ENCODE measurements around the gene TBC1D14.

Gene TBC1D14

DNA sequence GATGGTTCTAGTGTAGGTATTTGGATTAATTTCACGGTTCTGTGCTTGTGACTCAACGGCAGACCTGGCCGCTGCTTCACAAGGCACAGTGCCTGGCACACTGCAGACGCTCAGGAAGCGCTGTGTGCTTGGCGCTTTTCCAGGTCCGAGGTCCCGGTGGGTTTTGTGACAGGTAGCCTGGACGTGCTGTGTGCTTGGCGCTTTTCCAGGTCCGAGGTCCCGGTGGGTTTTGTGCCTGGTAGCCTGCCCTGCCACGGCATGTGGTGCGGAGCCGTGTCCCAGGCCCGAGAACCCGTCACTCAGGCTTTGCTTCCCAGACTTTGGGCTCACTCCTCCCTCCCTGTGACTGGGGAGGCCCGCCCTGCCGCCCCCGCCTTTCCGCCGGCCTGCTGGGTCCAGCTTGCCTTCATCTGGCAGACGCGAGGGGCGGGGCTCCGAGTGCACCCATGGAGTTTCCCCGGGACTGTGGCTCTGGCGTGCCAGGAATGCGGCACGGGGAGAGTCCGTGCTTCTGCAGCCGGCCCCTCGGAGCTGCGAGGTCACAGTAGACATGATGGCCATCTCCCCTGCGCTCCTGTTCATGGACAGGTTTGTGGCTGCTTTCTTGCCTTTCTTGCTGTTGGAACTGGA, 44.2 kb downstream of the TBC1D14 start:
- DNase-seq (ENCODE audit: low spot score) = no peak

DNA sequence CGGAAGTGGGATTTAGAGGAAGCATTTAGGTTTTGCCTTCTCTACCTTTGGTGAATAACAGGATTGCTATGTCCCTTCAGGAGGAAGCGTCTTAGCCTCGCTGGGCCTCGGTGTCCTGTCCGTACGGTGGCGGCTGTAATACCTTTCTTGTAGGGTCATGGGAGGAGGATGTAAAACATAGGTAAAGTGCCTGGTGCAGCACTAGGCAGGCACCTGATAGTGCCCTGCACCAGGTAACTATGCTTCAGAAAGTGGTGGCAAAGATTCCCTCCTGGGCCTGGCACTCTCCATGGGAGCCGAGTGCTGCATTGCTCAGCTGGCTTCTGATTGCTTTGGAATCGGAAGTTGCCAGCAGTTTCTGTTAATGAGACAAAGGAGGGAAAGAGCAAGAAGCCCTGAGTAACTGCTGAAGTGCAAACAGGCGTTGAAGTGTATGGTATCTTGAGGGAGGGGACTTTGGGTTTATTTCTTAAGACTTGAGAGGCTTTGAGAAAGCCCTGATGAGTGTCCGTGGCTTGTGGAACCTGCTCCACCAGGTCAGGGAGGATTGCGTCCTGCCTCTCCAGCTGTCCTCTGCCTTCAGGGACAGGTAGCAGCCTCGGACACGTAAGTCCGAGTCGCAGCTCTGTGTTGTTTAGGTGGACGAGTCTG, 45.8 kb downstream of the TBC1D14 start:
- no peak for DNase-seq (ENCODE audit: low spot score)

DNA sequence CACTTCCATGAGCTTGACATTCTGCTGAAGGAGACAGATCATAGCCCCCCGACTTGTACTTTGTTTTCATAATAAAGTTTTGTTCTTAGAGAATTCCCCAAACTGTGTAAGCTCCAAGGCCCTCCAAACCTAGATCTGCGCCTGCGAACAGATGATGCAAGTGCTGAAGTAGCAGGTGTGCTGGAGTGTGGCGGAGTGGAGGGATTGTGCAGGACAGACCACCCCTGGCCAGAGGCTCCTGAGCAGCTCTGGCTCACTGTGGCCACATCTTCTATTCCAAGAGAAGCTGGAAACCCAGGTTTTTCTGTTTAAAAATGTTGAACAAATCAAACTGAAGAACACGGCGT, 46.4 kb downstream of the TBC1D14 start:
- no peak for DNase-seq (ENCODE audit: low spot score)

DNA sequence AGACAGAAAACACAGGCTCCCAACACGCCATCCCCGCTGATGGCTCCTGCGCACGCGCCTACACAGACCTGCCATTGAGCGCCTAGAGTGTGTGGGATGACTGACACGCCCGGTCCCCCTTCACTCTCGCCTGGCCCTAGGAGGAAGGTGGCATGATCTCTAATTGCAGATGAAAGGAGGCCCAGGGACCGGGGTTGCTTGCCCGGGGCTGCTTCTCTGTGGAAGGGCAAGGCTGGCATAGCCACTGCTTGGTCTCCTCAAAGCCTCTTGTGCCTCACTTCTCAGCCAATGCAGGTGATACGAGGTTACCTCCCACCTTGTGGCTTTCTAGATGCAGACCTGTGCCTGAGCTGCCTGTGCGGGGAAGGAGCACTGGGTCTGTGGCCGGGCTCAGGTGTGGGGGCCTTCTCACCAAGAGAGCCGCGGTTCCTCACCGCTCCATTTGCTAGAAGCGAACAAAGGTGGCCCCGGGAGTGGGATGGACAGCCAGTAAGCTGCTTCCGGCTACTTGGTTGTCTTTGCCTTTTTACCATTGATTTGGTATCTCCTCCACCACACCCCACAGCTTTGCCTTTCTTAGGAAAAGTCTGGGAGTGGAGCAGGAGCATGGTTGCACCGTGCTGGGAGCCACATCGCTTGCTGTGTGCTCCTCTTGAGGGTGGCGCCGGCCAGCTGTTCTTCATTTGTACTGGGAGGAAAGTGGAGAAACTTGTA, 47.0 kb downstream of the TBC1D14 start:
- peak; percentile 65 for DNase-seq (ENCODE audit: low spot score)

GRCh38 chr4:6957148-6957520, 47.5 kb downstream of the TBC1D14 start:
- no peak for DNase-seq (ENCODE audit: low spot score)

- no peak for DNase-seq (ENCODE audit: low spot score)
Observed at GRCh38 chr4:6957994-6958393, 48.4 kb downstream of the TBC1D14 start.

GRCh38 chr4:6959261-6959660, 49.6 kb downstream of the TBC1D14 start:
- DNase-seq (ENCODE audit: low spot score) = no peak

GRCh38 chr4:6960154-6960553, 50.5 kb downstream of the TBC1D14 start:
- DNase-seq (ENCODE audit: low spot score) = no peak

- DNase-seq (ENCODE audit: low spot score) = no peak
Observed at GRCh38 chr4:6960628-6961412, 51.2 kb downstream of the TBC1D14 start.

- DNase-seq (ENCODE audit: low spot score) = no peak
Observed at GRCh38 chr4:6961496-6962210, 52.0 kb downstream of the TBC1D14 start.

GRCh38 chr4:6962211-6963041, 52.8 kb downstream of the TBC1D14 start:
- DNase-seq (ENCODE audit: low spot score) = peak; percentile 81

DNA sequence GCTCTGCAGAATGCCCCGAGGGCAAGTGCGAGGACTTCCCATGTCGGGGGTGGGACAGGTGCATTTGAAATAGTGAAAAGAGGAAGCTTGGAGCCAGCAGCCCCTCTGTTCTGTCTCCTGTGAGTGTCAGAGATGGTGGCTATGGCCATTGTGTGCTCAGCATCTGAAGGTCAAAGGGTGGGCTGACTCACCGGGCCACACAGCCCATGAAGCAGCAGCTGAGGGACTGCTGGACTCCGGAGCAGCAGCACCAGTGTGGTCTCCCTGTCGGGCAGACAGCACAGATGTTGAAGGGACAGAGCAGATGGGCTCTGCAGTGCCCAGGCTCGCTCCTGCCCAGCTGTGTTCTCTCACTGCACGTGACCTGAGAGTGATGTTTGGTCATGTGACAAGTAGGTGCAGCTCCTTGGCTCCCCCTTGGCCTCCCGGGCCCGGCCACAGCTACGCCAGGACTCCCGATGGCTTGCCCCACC, 53.5 kb downstream of the TBC1D14 start:
- no peak for DNase-seq (ENCODE audit: low spot score)

DNA sequence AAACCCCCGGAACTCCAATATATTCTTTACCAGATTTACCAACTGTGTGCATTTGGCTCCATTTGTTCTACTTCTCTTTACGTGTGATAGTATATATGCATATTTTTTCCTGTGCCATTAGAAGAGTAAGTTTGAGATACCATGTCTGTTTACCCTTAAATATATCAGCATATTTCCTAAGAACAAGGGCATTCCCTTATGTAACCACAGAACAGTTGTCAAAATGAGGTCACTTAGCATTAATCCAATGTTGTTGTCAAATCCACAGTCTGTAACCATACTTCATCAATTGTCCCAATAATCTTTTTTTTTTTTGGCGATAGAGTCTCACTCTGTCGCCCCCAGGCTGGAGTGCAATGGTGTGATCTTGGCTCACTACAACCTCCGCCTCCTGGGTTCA, 55.2 kb downstream of the TBC1D14 start:
- no peak for DNase-seq (ENCODE audit: low spot score)

DNA sequence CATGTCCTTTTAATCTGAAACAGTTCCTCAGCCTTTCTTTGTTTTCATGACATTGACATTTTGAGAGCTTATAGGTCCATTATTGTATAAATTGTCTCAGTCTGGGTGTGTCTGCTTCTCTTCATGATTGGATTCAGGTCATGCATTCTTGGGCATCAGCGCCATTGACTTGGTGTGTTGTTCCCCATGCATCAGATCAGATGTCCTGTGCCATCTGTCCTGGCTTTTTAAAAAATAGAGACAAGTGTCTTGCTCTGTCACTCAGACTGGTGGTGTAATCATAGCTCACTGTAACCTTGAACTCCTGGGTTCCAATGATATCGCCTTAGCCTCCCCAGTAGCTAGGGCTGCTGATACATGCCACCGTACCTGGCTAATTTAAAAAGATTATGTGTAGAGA, 55.7 kb downstream of the TBC1D14 start:
- DNase-seq (ENCODE audit: low spot score) = no peak

GRCh38 chr4:6967846-6968340, 58.3 kb downstream of the TBC1D14 start:
- DNase-seq (ENCODE audit: low spot score) = no peak

- no peak for DNase-seq (ENCODE audit: low spot score)
Observed at GRCh38 chr4:6968496-6968895, 58.9 kb downstream of the TBC1D14 start.

- no peak for DNase-seq (ENCODE audit: low spot score)
Observed at GRCh38 chr4:6969826-6970800, 60.5 kb downstream of the TBC1D14 start.

DNA sequence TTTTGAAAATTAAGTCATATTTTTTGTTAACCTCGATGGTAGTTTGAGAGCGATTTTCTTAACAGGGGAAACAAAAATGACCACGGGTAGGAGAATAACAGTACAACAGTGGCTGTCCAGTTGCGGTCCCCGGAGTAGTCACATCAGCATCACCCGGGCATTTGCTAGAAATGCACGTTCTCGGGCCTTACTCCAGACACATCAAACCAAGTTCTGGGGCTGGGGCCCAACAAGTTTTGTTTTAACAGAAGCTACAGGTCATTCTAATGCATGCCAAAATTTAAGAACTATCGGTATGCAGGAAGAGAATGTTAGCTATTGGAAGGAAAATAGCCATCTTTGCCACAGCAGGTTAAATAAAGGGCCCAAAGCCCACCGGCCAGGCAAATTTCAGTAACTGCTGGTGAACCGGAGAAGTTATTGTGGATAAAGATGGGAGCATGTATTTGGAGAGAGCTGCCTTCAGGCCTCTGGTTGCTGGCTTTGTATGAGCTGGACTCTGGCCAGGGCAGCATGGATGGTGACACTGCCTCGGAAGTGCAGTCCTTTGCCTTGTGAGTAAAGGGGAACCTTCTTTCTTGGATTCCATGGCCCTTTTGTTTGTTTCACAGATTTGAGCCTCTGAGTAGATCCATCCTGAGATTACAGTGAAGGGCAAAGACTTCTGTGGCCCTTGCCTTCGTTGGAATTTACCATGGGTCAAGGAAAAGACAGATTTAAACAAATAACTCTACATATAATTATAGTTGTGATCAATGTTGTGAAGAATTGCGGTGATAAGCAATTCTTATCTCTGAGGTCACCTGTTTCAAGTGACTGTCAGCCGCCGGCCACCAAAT, 62.1 kb downstream of the TBC1D14 start:
- no peak for DNase-seq (ENCODE audit: low spot score)

DNA sequence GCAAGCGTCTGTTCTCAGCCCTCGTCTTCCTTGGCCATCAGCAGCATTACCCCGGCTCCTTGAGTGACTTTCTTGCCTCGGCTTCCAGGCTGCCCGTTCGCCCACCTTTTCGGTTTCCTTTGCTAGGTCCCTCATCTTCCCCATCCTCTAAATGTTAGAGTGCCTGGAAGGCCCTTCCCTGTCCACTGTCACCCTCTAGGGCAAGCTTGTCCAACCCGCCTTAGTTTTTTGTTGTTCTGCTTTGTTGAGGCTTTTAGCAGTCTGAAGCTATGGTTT, 62.7 kb downstream of the TBC1D14 start:
- DNase-seq (ENCODE audit: low spot score) = no peak

All from putamen (tissue), 1 donor.